ENCODE results near the gene RPL13.

DNA sequence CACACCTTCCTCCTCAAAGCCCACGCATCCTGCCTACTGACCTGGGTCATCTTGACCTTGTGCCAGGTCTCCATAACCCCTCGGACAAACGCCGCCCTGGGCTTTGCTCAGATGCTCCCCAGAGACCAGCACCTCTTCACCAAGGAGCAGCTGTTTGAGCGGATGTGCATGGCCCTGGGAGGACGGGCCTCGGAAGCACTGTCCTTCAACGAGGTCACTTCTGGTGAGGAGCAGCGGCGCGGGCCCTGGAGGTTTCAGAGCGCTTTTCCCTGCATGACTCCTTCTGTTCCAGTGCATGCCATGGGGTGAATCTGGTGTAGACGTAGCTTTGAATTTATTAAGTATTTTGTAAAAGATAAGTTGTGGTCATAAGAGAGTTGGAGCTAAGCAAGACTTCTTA lies 7.6 kb upstream of the RPL13 start:
- TF ChIP-seq, protein P1, sequence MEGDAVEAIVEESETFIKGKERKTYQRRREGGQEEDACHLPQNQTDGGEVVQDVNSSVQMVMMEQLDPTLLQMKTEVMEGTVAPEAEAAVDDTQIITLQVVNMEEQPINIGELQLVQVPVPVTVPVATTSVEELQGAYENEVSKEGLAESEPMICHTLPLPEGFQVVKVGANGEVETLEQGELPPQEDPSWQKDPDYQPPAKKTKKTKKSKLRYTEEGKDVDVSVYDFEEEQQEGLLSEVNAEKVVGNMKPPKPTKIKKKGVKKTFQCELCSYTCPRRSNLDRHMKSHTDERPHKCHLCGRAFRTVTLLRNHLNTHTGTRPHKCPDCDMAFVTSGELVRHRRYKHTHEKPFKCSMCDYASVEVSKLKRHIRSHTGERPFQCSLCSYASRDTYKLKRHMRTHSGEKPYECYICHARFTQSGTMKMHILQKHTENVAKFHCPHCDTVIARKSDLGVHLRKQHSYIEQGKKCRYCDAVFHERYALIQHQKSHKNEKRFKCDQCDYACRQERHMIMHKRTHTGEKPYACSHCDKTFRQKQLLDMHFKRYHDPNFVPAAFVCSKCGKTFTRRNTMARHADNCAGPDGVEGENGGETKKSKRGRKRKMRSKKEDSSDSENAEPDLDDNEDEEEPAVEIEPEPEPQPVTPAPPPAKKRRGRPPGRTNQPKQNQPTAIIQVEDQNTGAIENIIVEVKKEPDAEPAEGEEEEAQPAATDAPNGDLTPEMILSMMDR (IDR thresholded peaks at IDR 0.05), result no peak
- TF ChIP-seq POLR2A (IDR thresholded peaks at IDR 0.05), result no peak

Data from sigmoid colon (tissue), 3 donors.